HepG2 (cell line): Measurements from ENCODE around the gene CHD2. TPM values are rescaled to one million over a fixed set of nuclear protein-coding genes. Genes with fewer than 3 reads are reported as not detected.

ENCODE experiments used
- ARID2 ChIP-seq: sonication (generic); formaldehyde crosslinking; IDR thresholded peaks from 2 replicates; pipeline ENCODE4 v1.8.1; 2022; ENCODE audit warnings: mild to moderate bottlenecking, missing genetic modification reagents, borderline replicate concordance
- CBX5 ChIP-seq: sonication (generic); formaldehyde crosslinking; IDR thresholded peaks from 2 replicates; pipeline ENCODE4 v1.4.0; 2020; ENCODE audit warnings: missing genetic modification reagents, borderline replicate concordance
- DMAP1 ChIP-seq: IDR thresholded peaks from 2 replicates; pipeline ENCODE4 v1.6.1; 2016
- FIP1L1 ChIP-seq: fragments of 200-400 bp; formaldehyde crosslinking; IDR thresholded peaks from 2 replicates; pipeline ENCODE4 v1.6.1; 2018; ENCODE audit warnings: low read depth, mild to moderate bottlenecking, low read length, moderate library complexity, borderline replicate concordance; ENCODE audit not compliant: insufficient read depth
- HDAC2 ChIP-seq: sonication (generic); formaldehyde crosslinking; IDR thresholded peaks from 2 replicates; pipeline ENCODE4 v1.4.0; 2020; ENCODE audit warnings: missing genetic modification reagents
- HNRNPLL ChIP-seq: fragments of 200-400 bp; formaldehyde crosslinking; IDR thresholded peaks from 2 replicates; pipeline ENCODE4 v1.6.1; 2017; ENCODE audit warnings: mild to moderate bottlenecking, low read depth, low read length; ENCODE audit not compliant: poor library complexity, severe bottlenecking
- KDM1A ChIP-seq: IDR thresholded peaks from 2 replicates; pipeline ENCODE4 v1.6.1; 2016; ENCODE audit warnings: missing compliant biosample characterization
- MTA1 ChIP-seq: sonication (generic); formaldehyde crosslinking; IDR thresholded peaks from 2 replicates; pipeline ENCODE4 v1.4.0; 2020; ENCODE audit warnings: missing genetic modification reagents, mild to moderate bottlenecking, borderline replicate concordance
- NFYB ChIP-seq: sonication (generic); formaldehyde crosslinking; IDR thresholded peaks from 2 replicates; pipeline ENCODE4 v1.4.0; 2020; ENCODE audit warnings: missing genetic modification reagents
- PAWR ChIP-seq: sonication (generic); formaldehyde crosslinking; IDR thresholded peaks from 2 replicates; pipeline ENCODE4 v1.4.0; 2020; ENCODE audit warnings: missing genetic modification reagents, mild to moderate bottlenecking, borderline replicate concordance
- PRPF4 ChIP-seq: fragments of 200-400 bp; formaldehyde crosslinking; IDR thresholded peaks from 2 replicates; pipeline ENCODE4 v1.6.1; 2016; ENCODE audit warnings: low read length, low read depth; ENCODE audit not compliant: poor library complexity, severe bottlenecking
- RNF2 ChIP-seq: fragments of 450-650 bp; conservative IDR thresholded peaks from 2 replicates; pipeline ENCODE4 v1.6.1; 2016; ENCODE audit warnings: low read depth
- SMC3 ChIP-seq: IDR thresholded peaks from 2 replicates; pipeline ENCODE4 v1.6.1; 2011; ENCODE audit warnings: low read length, improper control_type of control experiment
- SOX6 ChIP-seq, 2 experiments: fragments of 450-650 bp in 1 of 2; sonication (generic) in 1 of 2; formaldehyde crosslinking in 1 of 2; IDR thresholded peaks; 2 replicates each; pipeline versions ENCODE4 v1.4.0 to v1.6.1; 2017 to 2020; ENCODE audit warnings: antibody characterized with exemption in 1 of 2, mild to moderate bottlenecking in 1 of 2, missing genetic modification reagents in 1 of 2
- SRF ChIP-seq: IDR thresholded peaks from 2 replicates; pipeline ENCODE4 v1.6.1; 2011; ENCODE audit warnings: mild to moderate bottlenecking, low read depth, low read length, moderate library complexity
- SRSF9 ChIP-seq: fragments of 200-400 bp; formaldehyde crosslinking; IDR thresholded peaks from 2 replicates; pipeline ENCODE4 v1.6.1; 2018; ENCODE audit warnings: borderline replicate concordance, mild to moderate bottlenecking, low read depth, low read length; ENCODE audit not compliant: insufficient read depth, poor library complexity, severe bottlenecking
- WIZ ChIP-seq: sonication (generic); formaldehyde crosslinking; IDR thresholded peaks from 2 replicates; pipeline ENCODE4 v1.5.1; 2020; ENCODE audit warnings: mild to moderate bottlenecking, missing genetic modification reagents
- ZNF180 ChIP-seq: sonication (generic); formaldehyde crosslinking; IDR thresholded peaks from 2 replicates; pipeline ENCODE4 v1.4.0; 2020; ENCODE audit warnings: low read depth, missing genetic modification reagents, borderline replicate concordance
- ZNF251 ChIP-seq: sonication (generic); formaldehyde crosslinking; IDR thresholded peaks from 2 replicates; pipeline ENCODE4 v1.9.0; 2021; ENCODE audit warnings: mild to moderate bottlenecking, missing genetic modification reagents
- ZNF263 ChIP-seq: sonication (generic); formaldehyde crosslinking; IDR thresholded peaks from 2 replicates; pipeline ENCODE4 v1.4.0; 2020; ENCODE audit warnings: missing genetic modification reagents
- ZNF558 ChIP-seq: sonication (generic); formaldehyde crosslinking; IDR thresholded peaks from 2 replicates; pipeline ENCODE4 v1.9.0; 2022; ENCODE audit warnings: mild to moderate bottlenecking, missing genetic modification reagents, borderline replicate concordance
- ZNF713 ChIP-seq: sonication (generic); formaldehyde crosslinking; IDR thresholded peaks from 2 replicates; pipeline ENCODE4 v1.4.0; 2020; ENCODE audit warnings: mild to moderate bottlenecking, missing genetic modification reagents
- ZNF747 ChIP-seq: sonication (generic); formaldehyde crosslinking; IDR thresholded peaks from 2 replicates; pipeline ENCODE4 v1.8.1; 2023; ENCODE audit warnings: missing genetic modification reagents, mild to moderate bottlenecking, borderline replicate concordance
- ZNF772 ChIP-seq: sonication (generic); formaldehyde crosslinking; IDR thresholded peaks from 2 replicates; pipeline ENCODE4 v1.5.0; 2020; ENCODE audit warnings: mild to moderate bottlenecking, missing genetic modification reagents
- polyA plus RNA-seq, 8 experiments: library from polyadenylated mRNA; depleted of rRNA in 3 of 8; stranded (reverse) in 7 of 8; unstranded in 1 of 8; fragments of >200 nt; fragmentation: Illumina TruSeq in 4 of 8; extraction: Trizol in 4 of 8; gene quantifications; 2 replicates each; pipeline versions ENCODE4 v1.2.1 to v1.2.3, GENCODE V29; 2011 to 2016; ENCODE audit warnings: low read depth in 4 of 8, missing spikeins in 1 of 8, mixed read lengths in 1 of 8; ENCODE audit not compliant: insufficient read depth in 1 of 8
- total RNA-seq, 5 experiments: library from RNA; depleted of rRNA; stranded (reverse); fragments of >200 nt; fragmentation: Illumina TruSeq; extraction: Trizol; gene quantifications; 2 replicates each; pipeline ENCODE4 v1.2.3, GENCODE V29; 2016; ENCODE audit warnings: low read depth in 1 of 5
- TF ChIP-seq, protein P1 (sequence below): sonication (generic); formaldehyde crosslinking; IDR thresholded peaks from 2 replicates; pipeline ENCODE4 v1.8.0; 2022; ENCODE audit warnings: mild to moderate bottlenecking, missing genetic modification reagents; ENCODE audit not compliant: insufficient replicate concordance
- TF ChIP-seq, protein P2 (sequence below): sonication (generic); formaldehyde crosslinking; IDR thresholded peaks from 2 replicates; pipeline ENCODE4 v1.4.0; 2020; ENCODE audit warnings: low read depth, mild to moderate bottlenecking, missing genetic modification reagents
- TF ChIP-seq, protein P3 (sequence below): sonication (generic); formaldehyde crosslinking; IDR thresholded peaks from 2 replicates; pipeline ENCODE4 v1.4.0; 2020; ENCODE audit warnings: missing genetic modification reagents

The CHD2 gene
- total and polyA plus RNA-seq, 2 of the 13 experiments (the other 11 are each of a cell fraction or from before 2014, with no cell fraction given), result 54.0 to 54.1 TPM

DNA sequence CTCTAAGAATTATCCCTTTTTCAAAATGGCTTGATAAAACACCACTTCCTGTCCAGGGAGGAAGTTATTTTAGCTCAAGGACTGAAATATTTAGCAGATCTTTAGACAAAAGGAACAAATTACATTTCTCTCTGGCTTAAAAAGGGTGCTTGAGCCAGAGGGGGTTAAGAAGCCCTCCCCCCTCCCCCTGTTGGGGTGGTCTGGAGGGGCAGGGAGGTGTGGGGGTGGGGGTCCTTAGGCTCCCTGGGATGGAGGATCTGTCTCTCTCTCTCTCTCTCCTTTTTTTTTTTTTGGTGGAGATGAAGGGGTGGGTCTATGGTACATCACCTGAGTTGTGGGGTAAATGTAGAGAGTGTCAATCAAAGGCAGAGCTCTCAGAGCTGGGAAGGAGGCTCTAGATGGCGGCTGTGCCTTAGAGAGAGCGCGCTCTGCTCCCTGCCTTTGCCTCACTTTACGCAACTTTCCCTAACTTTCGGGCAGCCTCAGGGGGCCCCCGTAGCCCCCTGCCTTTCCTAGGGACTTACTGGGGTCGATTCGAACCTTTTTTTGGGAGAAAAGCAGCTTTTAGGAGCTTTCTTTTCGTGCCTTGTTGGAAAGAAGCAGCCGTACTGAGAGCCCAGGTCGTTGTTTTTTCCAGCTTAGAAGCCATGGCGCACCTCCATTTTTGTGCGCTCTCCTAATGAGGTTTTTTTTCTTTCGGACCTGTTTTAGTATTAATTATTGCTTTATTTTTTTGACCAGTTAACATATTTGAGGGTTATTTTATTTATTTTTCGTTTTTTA lies at the start of gene CHD2 (continued):
- TF ChIP-seq WIZ (CRISPR knock-in tag), result no peak
- TF ChIP-seq CBX5 (CRISPR knock-in tag), result peak; percentile 57; the same call in 1 of the 2 replicates
- no peak for TF ChIP-seq PRPF4
- no peak for TF ChIP-seq ZNF747
- TF ChIP-seq PAWR (CRISPR knock-in tag), result no peak
- TF ChIP-seq ARID2 (CRISPR knock-in tag), result no peak
- peak; percentile 48; the same call in 1 of the 2 replicates for TF ChIP-seq HDAC2 (CRISPR knock-in tag)
- peak; percentile 67 for TF ChIP-seq NFYB (CRISPR knock-in tag)
- no peak for TF ChIP-seq SOX6 (IDR thresholded peaks at IDR 0.05)
- TF ChIP-seq SOX6 (CRISPR knock-in tag; IDR thresholded peaks at IDR 0.05), result peak; percentile 19; the same call in 1 of the 2 replicates
- no peak for TF ChIP-seq ZNF713 (CRISPR knock-in tag)
- no peak for TF ChIP-seq ZNF772
- TF ChIP-seq MTA1 (CRISPR knock-in tag), result no peak
- no peak for TF ChIP-seq SRF
- no peak for TF ChIP-seq KDM1A (CRISPR knock-in tag)
- TF ChIP-seq HNRNPLL, result peak; percentile 77
- no peak for TF ChIP-seq ZNF263 (CRISPR knock-in tag)
- TF ChIP-seq ZNF558 (CRISPR knock-in tag), result no peak
- TF ChIP-seq ZNF251, result no peak
- 0 out of 2 replicates have a peak, but pooled peaks have one; percentile 2 for TF ChIP-seq SMC3
- TF ChIP-seq, protein P1, sequence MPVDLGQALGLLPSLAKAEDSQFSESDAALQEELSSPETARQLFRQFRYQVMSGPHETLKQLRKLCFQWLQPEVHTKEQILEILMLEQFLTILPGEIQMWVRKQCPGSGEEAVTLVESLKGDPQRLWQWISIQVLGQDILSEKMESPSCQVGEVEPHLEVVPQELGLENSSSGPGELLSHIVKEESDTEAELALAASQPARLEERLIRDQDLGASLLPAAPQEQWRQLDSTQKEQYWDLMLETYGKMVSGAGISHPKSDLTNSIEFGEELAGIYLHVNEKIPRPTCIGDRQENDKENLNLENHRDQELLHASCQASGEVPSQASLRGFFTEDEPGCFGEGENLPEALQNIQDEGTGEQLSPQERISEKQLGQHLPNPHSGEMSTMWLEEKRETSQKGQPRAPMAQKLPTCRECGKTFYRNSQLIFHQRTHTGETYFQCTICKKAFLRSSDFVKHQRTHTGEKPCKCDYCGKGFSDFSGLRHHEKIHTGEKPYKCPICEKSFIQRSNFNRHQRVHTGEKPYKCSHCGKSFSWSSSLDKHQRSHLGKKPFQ, result no peak
- TF ChIP-seq, protein P2, sequence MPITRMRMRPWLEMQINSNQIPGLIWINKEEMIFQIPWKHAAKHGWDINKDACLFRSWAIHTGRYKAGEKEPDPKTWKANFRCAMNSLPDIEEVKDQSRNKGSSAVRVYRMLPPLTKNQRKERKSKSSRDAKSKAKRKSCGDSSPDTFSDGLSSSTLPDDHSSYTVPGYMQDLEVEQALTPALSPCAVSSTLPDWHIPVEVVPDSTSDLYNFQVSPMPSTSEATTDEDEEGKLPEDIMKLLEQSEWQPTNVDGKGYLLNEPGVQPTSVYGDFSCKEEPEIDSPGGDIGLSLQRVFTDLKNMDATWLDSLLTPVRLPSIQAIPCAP (CRISPR knock-in tag), result no peak
- no peak for TF ChIP-seq ZNF180 (CRISPR knock-in tag)
- no peak for TF ChIP-seq FIP1L1
- TF ChIP-seq DMAP1 (CRISPR knock-in tag), result peak; percentile 78
- no peak for TF ChIP-seq SRSF9
- TF ChIP-seq RNF2, result no peak
- TF ChIP-seq, protein P3, sequence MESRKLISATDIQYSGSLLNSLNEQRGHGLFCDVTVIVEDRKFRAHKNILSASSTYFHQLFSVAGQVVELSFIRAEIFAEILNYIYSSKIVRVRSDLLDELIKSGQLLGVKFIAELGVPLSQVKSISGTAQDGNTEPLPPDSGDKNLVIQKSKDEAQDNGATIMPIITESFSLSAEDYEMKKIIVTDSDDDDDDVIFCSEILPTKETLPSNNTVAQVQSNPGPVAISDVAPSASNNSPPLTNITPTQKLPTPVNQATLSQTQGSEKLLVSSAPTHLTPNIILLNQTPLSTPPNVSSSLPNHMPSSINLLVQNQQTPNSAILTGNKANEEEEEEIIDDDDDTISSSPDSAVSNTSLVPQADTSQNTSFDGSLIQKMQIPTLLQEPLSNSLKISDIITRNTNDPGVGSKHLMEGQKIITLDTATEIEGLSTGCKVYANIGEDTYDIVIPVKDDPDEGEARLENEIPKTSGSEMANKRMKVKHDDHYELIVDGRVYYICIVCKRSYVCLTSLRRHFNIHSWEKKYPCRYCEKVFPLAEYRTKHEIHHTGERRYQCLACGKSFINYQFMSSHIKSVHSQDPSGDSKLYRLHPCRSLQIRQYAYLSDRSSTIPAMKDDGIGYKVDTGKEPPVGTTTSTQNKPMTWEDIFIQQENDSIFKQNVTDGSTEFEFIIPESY (CRISPR knock-in tag), result no peak
